ENCODE data around the gene SAMD8.
"Not testable (repeated sequence)": the region's sequence is repeated elsewhere in the genome, so short reads cannot be mapped to it uniquely, and the experiment has no call there.

SAMD8 gene

GRCh38 chr10:75107756-75108683, 3.4 kb upstream of the SAMD8 start:
- no peak for DNase-seq

GRCh38 chr10:75108684-75109458, 2.6 kb upstream of the SAMD8 start:
- peak in 1 of 2 experiments; percentile 37 for DNase-seq

GRCh38 chr10:75109459-75109778, 2.0 kb upstream of the SAMD8 start:
- DNase-seq, result peak in 1 of 2 experiments; percentile 11

- peak in 1 of 2 experiments; percentile 24 for DNase-seq
These were observed 1.3 kb upstream of the SAMD8 start for GRCh38 chr10:75110006-75110632.

GRCh38 chr10:75111907-75112679, 637 bp downstream of the SAMD8 start:
- peak; percentile 66 for DNase-seq

- DNase-seq, result no peak
These were observed 3.7 kb downstream of the SAMD8 start for GRCh38 chr10:75115137-75115536.

GRCh38 chr10:75116941-75117775, 5.7 kb downstream of the SAMD8 start:
- DNase-seq, result not testable (repeated sequence)

GRCh38 chr10:75117995-75118394, 6.5 kb downstream of the SAMD8 start:
- DNase-seq, result no peak

GRCh38 chr10:75119444-75120066, 8.1 kb downstream of the SAMD8 start:
- DNase-seq, result not testable (repeated sequence)

- no peak for DNase-seq
These were observed 9.9 kb downstream of the SAMD8 start for GRCh38 chr10:75121322-75121721.

- DNase-seq, result no peak
These were observed 11.0 kb downstream of the SAMD8 start for GRCh38 chr10:75122505-75122904.

- DNase-seq, result no peak
These were observed 11.7 kb downstream of the SAMD8 start for GRCh38 chr10:75123088-75123682.

GRCh38 chr10:75126277-75126676, 14.8 kb downstream of the SAMD8 start:
- no peak for DNase-seq

GRCh38 chr10:75127471-75127870, 16.0 kb downstream of the SAMD8 start:
- no peak for DNase-seq

GRCh38 chr10:75128985-75129384, 17.5 kb downstream of the SAMD8 start:
- not testable (repeated sequence) for DNase-seq

GRCh38 chr10:75129537-75129936, 18.1 kb downstream of the SAMD8 start:
- DNase-seq, result no peak

- DNase-seq, result not testable (repeated sequence)
These were observed 22.2 kb downstream of the SAMD8 start for GRCh38 chr10:75133701-75134100.

GRCh38 chr10:75136346-75136745, 24.9 kb downstream of the SAMD8 start:
- DNase-seq, result no peak

GRCh38 chr10:75137533-75138438, 26.3 kb downstream of the SAMD8 start:
- peak in 1 of 2 experiments; percentile 45 for DNase-seq

GRCh38 chr10:75140246-75140645, 28.8 kb downstream of the SAMD8 start:
- DNase-seq, result no peak

Measured in activated T-cell treated with anti-CD3 and anti-CD28 coated beads, Interleukin-2, amount 50 U/mL, for 48 hours (primary cell).